T-cell (primary cell): ENCODE results near the gene ENO1. TPM values are rescaled to one million over a fixed set of nuclear protein-coding genes. Genes with fewer than 3 reads are reported as not detected.
A peak's percentile ranks its signal among the peaks of the same experiment; 100 is the strongest.
"Not testable (repeated sequence)": the region's sequence is repeated elsewhere in the genome, so short reads cannot be mapped to it uniquely, and the experiment has no call there.

ENCODE experiments used
- ATAC-seq, 4 experiments: fragments of 200-7000 bp in 3 of 4; fragments of 150-1000 bp in 1 of 4; cut with Tn5 transposase; replicated peaks in 1 of 4; 1 replicate in 3 of 4; 2 replicates in 1 of 4; pipeline ENCODE4 v1.10.0; 2021; ENCODE audit warnings: moderate library complexity in 3 of 4, mild to moderate bottlenecking in 2 of 4, moderate number of reproducible peaks in 1 of 4
- CTCF ChIA-PET, 2 donors: fragments of 300-600 bp; sonication (Branson Sonifier 250); formaldehyde crosslinking; loops; one replicate each; lab custom pipeline; 2022; ENCODE audit warnings: antibody characterized with exemption in 2 of 2; lab: Charles Lee
- POLR2A ChIA-PET, 2 donors: fragments of 300-600 bp; sonication (Branson Sonifier 250); formaldehyde crosslinking; loops; one replicate each; lab custom pipeline; 2022; ENCODE audit warnings: antibody characterized with exemption in 2 of 2; lab: Charles Lee
- DNase-seq, 35 experiments: peaks; one replicate each; pipeline versions ENCODE4 v3.0.0 to v3.0.0-alpha.2; 2013 to 2023
- H3K27ac ChIP-seq: one replicate; pipeline ENCODE4 v1.5.1; 2013; ENCODE audit warnings: low read length
- H3K27me3 ChIP-seq, 2 experiments: replicated peaks in 1 of 2; 1 replicate in 1 of 2; 2 replicates in 1 of 2; pipeline versions ENCODE4 v1.6.1 to v1.7.0; 2013; ENCODE audit warnings: low read length in 1 of 2, mixed read lengths in 1 of 2; ENCODE audit not compliant: control insufficient read depth in 2 of 2, insufficient read depth in 2 of 2; ENCODE audit errors: extremely low read depth in 1 of 2
- H3K36me3 ChIP-seq, 2 donors: 1 replicate in 1 of 2; 2 replicates in 1 of 2; pipeline versions ENCODE4 v1.6.1 to v1.7.0; 2013; ENCODE audit warnings: low read length in 1 of 2; ENCODE audit not compliant: control insufficient read depth in 2 of 2, insufficient read depth in 1 of 2; ENCODE audit errors: extremely low read depth in 1 of 2
- H3K4me1 ChIP-seq, 2 experiments: 1 replicate in 1 of 2; 2 replicates in 1 of 2; pipeline versions ENCODE4 v1.6.1 to v1.7.0; 2013; ENCODE audit warnings: low read length in 2 of 2, mixed read lengths in 1 of 2; ENCODE audit not compliant: insufficient read depth in 2 of 2, control insufficient read depth in 1 of 2; ENCODE audit errors: extremely low read depth in 1 of 2
- H3K4me3 ChIP-seq, 2 donors: 1 replicate in 1 of 2; 2 replicates in 1 of 2; pipeline versions ENCODE4 v1.5.1 to v1.7.0; 2013; ENCODE audit warnings: mild to moderate bottlenecking in 2 of 2, low read length in 1 of 2, moderate library complexity in 1 of 2; ENCODE audit not compliant: control insufficient read depth in 1 of 2; ENCODE audit errors: extremely low read depth in 1 of 2
- H3K9me3 ChIP-seq: 2 replicates; pipeline ENCODE4 v1.7.0; 2013
- H3K27ac Mint-ChIP-seq, 2 donors: one replicate each; pipeline ENCODE4 v1.8.0; 2020 to 2021; ENCODE audit warnings: mild to moderate bottlenecking in 2 of 2, mixed read lengths in 2 of 2
- H3K27me3 Mint-ChIP-seq, 2 donors: one replicate each; pipeline ENCODE4 v1.8.0; 2021 to 2022; ENCODE audit warnings: mixed read lengths in 2 of 2
- H3K36me3 Mint-ChIP-seq: one replicate; pipeline ENCODE4 v1.8.0; 2021; ENCODE audit warnings: mixed read lengths
- H3K4me1 Mint-ChIP-seq, 3 donors: one replicate each; pipeline ENCODE4 v1.8.0; 2020 to 2022; ENCODE audit warnings: mixed read lengths in 3 of 3, mild to moderate bottlenecking in 1 of 3
- H3K4me3 Mint-ChIP-seq, 3 donors: one replicate each; pipeline ENCODE4 v1.8.0; 2020 to 2022; ENCODE audit warnings: mild to moderate bottlenecking in 3 of 3, mixed read lengths in 3 of 3, moderate library complexity in 3 of 3
- H3K9me3 Mint-ChIP-seq, 3 donors: one replicate each; pipeline ENCODE4 v1.8.0; 2020 to 2022; ENCODE audit warnings: mixed read lengths in 3 of 3
- WGBS: methylation state at CpG from one replicate; pipeline ENCODE4 v1.1.5; 2013; ENCODE audit warnings: missing lambda C conversion rate; ENCODE audit not compliant: insufficient coverage; 5-methylcytosine and 5-hydroxymethylcytosine counted together
- total RNA-seq, 35 experiments: library from RNA in 6 of 35; stranded (reverse) in 6 of 35; fragments of 120-200 nt in 1 of 35; gene quantifications; one replicate each; pipeline versions ENCODE4 v1.2.1 to v1.2.4 and lab custom pipeline; 2013 to 2026

Gene ENO1
- total RNA-seq, 5 donors from 2014 or later (not counting 1 experiment from before 2014, with no cell fraction given): 308 to 625 (median 545) TPM

- Histone ChIP-seq H3K36me3 (no peaks in the 10 kb centered on the region), H3K9me3 (no peaks in the 10 kb centered on the region), H3K4me1 (peaks cover 3 to 4% of the 10 kb centered on the region in 2 experiments), H3K27ac (no peak overlapping the region), H3K4me3 (no peak overlapping the region), H3K27me3 (peaks cover 0 to 5% of the 10 kb centered on the region in 2 experiments)
- H3K27me3 Mint-ChIP-seq: peaks cover 7 to 10% of the 10 kb centered on the region in 2 donors
- 100% methylated on average over 4 of the region's 6 CpGs for WGBS
- DNase-seq (no peak), ATAC-seq (no peak)
- ChIA-PET CTCF (no interaction called here), POLR2A (no interaction called here)
- no peaks in the 10 kb centered on the region for H3K9me3 Mint-ChIP-seq
- H3K36me3 Mint-ChIP-seq: no peaks in the 10 kb centered on the region
- H3K4me3 Mint-ChIP-seq: no peak overlapping the region
- no peak overlapping the region for H3K27ac Mint-ChIP-seq
- H3K4me1 Mint-ChIP-seq: peaks cover 4 to 7% (median 5%) of the 10 kb centered on the region in 3 donors
Observed at GRCh38 chr1:8823295-8823664, 55.2 kb downstream of the ENO1 start.

- POLR2A ChIA-PET: interaction anchor here in 1 of 2 donors (0.7 kb wide), 1 partner anchor 146 kb away, joined by 7 read pairs; no protein-coding TSS in a partner anchor
- Histone ChIP-seq H3K4me1 (peaks cover 4% of the 10 kb centered on the region in 2 experiments), H3K4me3 (no peak overlapping the region), H3K27me3 (peaks cover 0 to 5% of the 10 kb centered on the region in 2 experiments), H3K27ac (no peak overlapping the region), H3K9me3 (no peaks in the 10 kb centered on the region), H3K36me3 (no peaks in the 10 kb centered on the region)
- 100% methylated on average over 1 of the region's 10 CpGs for WGBS
- CTCF ChIA-PET: no interaction called here
- ATAC-seq (no peak), DNase-seq (no peak)
- Mint-ChIP-seq H3K27me3 (peaks cover 7 to 10% of the 10 kb centered on the region in 2 donors), H3K4me3 (no peak overlapping the region), H3K27ac (no peak overlapping the region), H3K9me3 (no peaks in the 10 kb centered on the region), H3K4me1 (peaks cover 7 to 8% (median 7%) of the 10 kb centered on the region in 3 donors), H3K36me3 (no peaks in the 10 kb centered on the region)
Observed at GRCh38 chr1:8822373-8823294, 55.9 kb downstream of the ENO1 start.

- DNase-seq (no peak), ATAC-seq (no peak)
- peaks cover 7 to 10% of the 10 kb centered on the region in 2 donors for H3K27me3 Mint-ChIP-seq
- Histone ChIP-seq H3K4me3 (no peak overlapping the region), H3K36me3 (no peaks in the 10 kb centered on the region), H3K27ac (no peak overlapping the region), H3K27me3 (peaks cover 0 to 5% of the 10 kb centered on the region in 2 experiments), H3K4me1 (peaks cover 5 to 10% of the 10 kb centered on the region in 2 experiments), H3K9me3 (no peaks in the 10 kb centered on the region)
- CTCF ChIA-PET: interaction anchor here (0.6 to 0.7 kb wide), 2 partner anchors 27 to 41 kb away, joined by 3 read pairs; no protein-coding TSS in a partner anchor
- H3K36me3 Mint-ChIP-seq: no peaks in the 10 kb centered on the region
- no CpG with 5 or more reads among the region's 2 CpGs for WGBS
- no peak overlapping the region for H3K27ac Mint-ChIP-seq
- H3K9me3 Mint-ChIP-seq: no peaks in the 10 kb centered on the region
- POLR2A ChIA-PET: no interaction called here
- H3K4me1 Mint-ChIP-seq: peaks cover 14 to 17% (median 15%) of the 10 kb centered on the region in 3 donors
- no peak overlapping the region for H3K4me3 Mint-ChIP-seq
Observed at GRCh38 chr1:8821084-8821483, 57.4 kb downstream of the ENO1 start.

GRCh38 chr1:8818789-8819188, 59.7 kb downstream of the ENO1 start:
- H3K9me3 ChIP-seq, H3K36me3 ChIP-seq, H3K9me3 Mint-ChIP-seq, DNase-seq, H3K27me3 ChIP-seq, H3K27ac ChIP-seq, H3K4me3 ChIP-seq, ATAC-seq, POLR2A ChIA-PET, H3K36me3 Mint-ChIP-seq: not testable (repeated sequence)
- CTCF ChIA-PET: interaction anchor here in 1 of 2 donors (0.7 kb wide), 1 partner anchor 346 kb away, joined by 3 read pairs; no protein-coding TSS in a partner anchor
- peaks cover 36 to 40% (median 38%) of the 10 kb centered on the region in 3 donors for H3K4me1 Mint-ChIP-seq
- peaks cover 7 to 10% of the 10 kb centered on the region in 2 donors for H3K27me3 Mint-ChIP-seq
- H3K27ac Mint-ChIP-seq: peak overlapping the region in 1 of 2 donors; percentile 11
- peak overlapping the region in 2 of 3 donors; percentile 28 to 51 for H3K4me3 Mint-ChIP-seq
- WGBS: no CpG with 5 or more reads among the region's 13 CpGs
- peaks cover 10 to 23% of the 10 kb centered on the region in 2 experiments for H3K4me1 ChIP-seq

GRCh38 chr1:8818325-8818775, 60.1 kb downstream of the ENO1 start:
- DNase-seq (peak in 2 of 35 experiments; percentile 16 to 31), ATAC-seq (no peak)
- Histone ChIP-seq H3K27ac (peak overlapping the region; percentile 42), H3K4me3 (peak overlapping the region; percentile 44 to 64), H3K4me1 (peaks cover 10 to 23% of the 10 kb centered on the region in 2 experiments), H3K36me3 (no peaks in the 10 kb centered on the region), H3K9me3 (no peaks in the 10 kb centered on the region), H3K27me3 (peaks cover 0 to 5% of the 10 kb centered on the region in 2 experiments)
- H3K36me3 Mint-ChIP-seq: no peaks in the 10 kb centered on the region
- CTCF ChIA-PET: interaction anchor here in 1 of 2 donors (0.7 kb wide), 1 partner anchor 346 kb away, joined by 3 read pairs; no protein-coding TSS in a partner anchor
- H3K27me3 Mint-ChIP-seq: peaks cover 5 to 9% of the 10 kb centered on the region in 2 donors
- no CpG with 5 or more reads among the region's 4 CpGs for WGBS
- peaks cover 37 to 43% (median 38%) of the 10 kb centered on the region in 3 donors for H3K4me1 Mint-ChIP-seq
- H3K9me3 Mint-ChIP-seq: no peaks in the 10 kb centered on the region
- H3K27ac Mint-ChIP-seq: peak overlapping the region; percentile 86 to 87
- H3K4me3 Mint-ChIP-seq: peak overlapping the region; percentile 77 to 93 (median 87)
- POLR2A ChIA-PET: no interaction called here
